K562 (cell line): ENCODE results near the gene INTS2. TPM values are rescaled to one million over a fixed set of nuclear protein-coding genes. Genes with fewer than 3 reads are reported as not detected.

ENCODE experiments used
- ASH1L ChIP-seq: fragments of 450-650 bp; IDR thresholded peaks from 2 replicates; pipeline ENCODE4 v1.6.1; 2018; ENCODE audit warnings: borderline replicate concordance, mild to moderate bottlenecking, low read depth; ENCODE audit not compliant: partially characterized antibody
- CBX2 ChIP-seq: fragments of 200-600 bp; sonication (generic); IDR thresholded peaks from one replicate; pipeline ENCODE4 v1.6.1; 2012; ENCODE audit warnings: mild to moderate bottlenecking, low read length, inconsistent platforms; ENCODE audit not compliant: insufficient read depth, poor library complexity, severe bottlenecking
- CHD2 ChIP-seq: IDR thresholded peaks from 2 replicates; pipeline ENCODE4 v1.6.1; 2011; ENCODE audit warnings: low read depth, low read length
- E2F8 ChIP-seq: fragments of 450-650 bp; IDR thresholded peaks from 2 replicates; pipeline ENCODE4 v1.7.1; 2018; ENCODE audit warnings: mild to moderate bottlenecking, low read depth; ENCODE audit not compliant: partially characterized antibody
- HBP1 ChIP-seq: fragments of 450-650 bp; formaldehyde crosslinking; IDR thresholded peaks from 2 replicates; pipeline ENCODE4 v1.4.0; 2022; ENCODE audit warnings: missing genetic modification characterization
- MECOM ChIP-seq: fragments of 250-450 bp; sonication (Bioruptor Pico); IDR thresholded peaks from 2 replicates; pipeline ENCODE4 v1.8.0; 2022; ENCODE audit warnings: inconsistent platforms
- NR3C1 ChIP-seq: sonication (generic); formaldehyde crosslinking; IDR thresholded peaks from 2 replicates; pipeline ENCODE4 v1.8.1; 2022; ENCODE audit warnings: missing genetic modification reagents
- RBM17 ChIP-seq: fragments of 200-400 bp; formaldehyde crosslinking; IDR thresholded peaks from 2 replicates; pipeline ENCODE4 v1.6.1; 2017; ENCODE audit warnings: low read depth, mild to moderate bottlenecking, low read length, borderline replicate concordance
- RNF2 ChIP-seq: sonication (generic); IDR thresholded peaks from 2 replicates; pipeline ENCODE4 v1.6.1; 2016
- SAFB2 ChIP-seq: fragments of 200-400 bp; formaldehyde crosslinking; IDR thresholded peaks from 2 replicates; pipeline ENCODE4 v1.6.1; 2018; ENCODE audit warnings: borderline replicate concordance, low read length, low read depth, moderate library complexity; ENCODE audit not compliant: severe bottlenecking
- SREBF2 ChIP-seq: sonication (generic); formaldehyde crosslinking; IDR thresholded peaks from 2 replicates; pipeline ENCODE4 v1.4.0; 2020; ENCODE audit warnings: mild to moderate bottlenecking, missing genetic modification reagents
- TAF7 ChIP-seq: fragments of 450-650 bp; IDR thresholded peaks from 2 replicates; pipeline ENCODE4 v1.6.1; 2016; ENCODE audit warnings: missing genetic modification characterization, missing compliant biosample characterization
- TFAP4 ChIP-seq: sonication (generic); formaldehyde crosslinking; IDR thresholded peaks from 2 replicates; pipeline ENCODE4 v1.8.0; 2022; ENCODE audit warnings: missing genetic modification reagents, mild to moderate bottlenecking, moderate library complexity, borderline replicate concordance
- ZFPM2 ChIP-seq: fragments of 250-450 bp; sonication (Bioruptor Pico); IDR thresholded peaks from 2 replicates; pipeline ENCODE4 v1.5.1; 2022; ENCODE audit warnings: mild to moderate bottlenecking
- ZMIZ1 ChIP-seq, 2 experiments: fragments of 150-350 bp in 1 of 2; IDR thresholded peaks; 2 replicates each; pipeline ENCODE4 v1.6.1; 2012 to 2016; ENCODE audit warnings: low read depth in 2 of 2, low read length in 2 of 2, mild to moderate bottlenecking in 1 of 2, moderate library complexity in 1 of 2
- ZNF134 ChIP-seq: fragments of 250-450 bp; sonication (Bioruptor Pico); conservative IDR thresholded peaks from 2 replicates; pipeline ENCODE4 v1.4.0; 2020
- ZNF316 ChIP-seq: fragments of 450-650 bp; IDR thresholded peaks from 2 replicates; pipeline ENCODE4 v1.6.1; 2016
- polyA plus RNA-seq, 8 experiments: library from polyadenylated mRNA; depleted of rRNA in 4 of 8; stranded (reverse) in 5 of 8; unstranded in 3 of 8; fragments of >200 nt; fragmentation: Nextera tagmentation in 2 of 8; fragmentation: Illumina TruSeq in 1 of 8; extraction: Ambion mirVana in 2 of 8; extraction: Trizol in 1 of 8; gene quantifications; 2 replicates each; pipeline versions ENCODE4 v1.2.1 to v1.2.3, GENCODE V29; 2011 to 2014; ENCODE audit warnings: inconsistent platforms in 1 of 8, missing spikeins in 1 of 8
- total RNA-seq, 7 experiments: library from RNA; depleted of rRNA in 6 of 7; stranded (reverse); fragments of >200 nt in 6 of 7; fragmentation: Illumina TruSeq in 2 of 7; extraction: Trizol in 2 of 7; gene quantifications; 2 replicates each; pipeline versions ENCODE4 v1.2.1 to v1.2.3, GENCODE V29; 2011 to 2021; ENCODE audit warnings: low replicate concordance in 1 of 7

INTS2 gene
- total and polyA plus RNA-seq, 9 of the 15 experiments (the other 6 are each of a cell fraction or from before 2014, with no cell fraction given) = 4.8 to 24.7 (median 12.8) TPM

- no peak for TF ChIP-seq ZNF134
- TF ChIP-seq CHD2 = peak; percentile 74
- peak; percentile 91 for TF ChIP-seq ASH1L
- TF ChIP-seq SREBF2 (CRISPR knock-in tag) = 0 out of 2 replicates have a peak, but pooled peaks have one; percentile 66
- no peak for TF ChIP-seq ZFPM2
- peak; percentile 37; the same call in 1 of the 2 replicates for TF ChIP-seq TAF7 (tag)
- TF ChIP-seq RNF2 = peak; percentile 56; the same call in 1 of the 2 replicates
- no peak for TF ChIP-seq RBM17
- no peak for TF ChIP-seq CBX2
- TF ChIP-seq ZNF316 = 0 out of 2 replicates have a peak, but pooled peaks have one; percentile 30
- TF ChIP-seq MECOM (CRISPR knock-in tag) = no peak
- no peak for TF ChIP-seq ZMIZ1 (IDR thresholded peaks at IDR 0.05; ENCODE audit: low read depth in 2 of 2, low read length in 2 of 2)
- no peak for TF ChIP-seq HBP1 (CRISPR knock-in tag)
- TF ChIP-seq E2F8 = peak; percentile 99
- peak; percentile 67; the same call in 1 of the 2 replicates for TF ChIP-seq TFAP4 (CRISPR knock-in tag)
- no peak for TF ChIP-seq NR3C1 (CRISPR knock-in tag)
- no peak for TF ChIP-seq SAFB2
Observed at GRCh38 chr17:61862975-61863800, 64.6 kb downstream of the INTS2 start, which contains the start of gene BRIP1 (continued).
